Measurements from ENCODE around the gene SH3PXD2B.
A peak's percentile ranks its signal among the peaks of the same experiment; 100 is the strongest.

Gene SH3PXD2B

GRCh38 chr5:172455087-172455381 is 709 bp upstream of the SH3PXD2B start:
- Histone ChIP-seq H3K4me1 (ENCODE audit: insufficient read depth, low read length) (peaks cover 13% of the 10 kb centered on the region), H3K4me2 (ENCODE audit: insufficient read depth, low read length) (peak overlapping the region; percentile 62; the same call in 1 of the 2 replicates), H2AFZ (ENCODE audit: low read depth, low read length) (peak overlapping the region; percentile 51), H3K9me3 (ENCODE audit: insufficient read depth, low read length, severe bottlenecking) (no peaks in the 10 kb centered on the region), H4K20me1 (ENCODE audit: insufficient read depth, low read length) (peaks cover 5% of the 10 kb centered on the region; the same call in 1 of the 2 replicates), H3K27ac (ENCODE audit: low read length) (no peak overlapping the region), H3K79me2 (ENCODE audit: insufficient read depth, low read length) (no peaks in the 10 kb centered on the region), H3K36me3 (ENCODE audit: insufficient read depth, low read length) (no peaks in the 10 kb centered on the region), H3K27me3 (ENCODE audit: insufficient read depth, low read length, poor library complexity) (peaks cover 20% of the 10 kb centered on the region), H3K9ac (ENCODE audit: low read depth, low read length) (no peak overlapping the region), H3K4me3 (ENCODE audit: low read depth in 1 of 2, low read length in 2 of 2) (no peak overlapping the region)
- TF ChIP-seq CTCF (IDR thresholded peaks at IDR 0.05; ENCODE audit: borderline replicate concordance, extremely low read depth, low read length, poor library complexity, severe bottlenecking) (no peak), EZH2 (IDR thresholded peaks at IDR 0.05; ENCODE audit: borderline replicate concordance, low read depth, low read length, severe bottlenecking) (no peak)
- no peak for DNase-seq
- no peak for ATAC-seq (ENCODE audit: insufficient read depth, low read depth)

- H3K4me3 ChIP-seq (ENCODE audit: low read depth in 1 of 2, low read length in 2 of 2): peak overlapping the region; percentile 21 to 60; a peak in 3 of 4 replicates
- DNase-seq (peak; percentile 50), ATAC-seq (ENCODE audit: insufficient read depth, low read depth) (peak; percentile 69)
- H4K20me1 ChIP-seq (ENCODE audit: insufficient read depth, low read length): peaks cover 5% of the 10 kb centered on the region; the same call in 1 of the 2 replicates
- H3K79me2 ChIP-seq (ENCODE audit: insufficient read depth, low read length): no peaks in the 10 kb centered on the region
- H3K36me3 ChIP-seq (ENCODE audit: insufficient read depth, low read length): no peaks in the 10 kb centered on the region
- H3K4me1 ChIP-seq (ENCODE audit: insufficient read depth, low read length): peaks cover 13% of the 10 kb centered on the region
- peaks cover 20% of the 10 kb centered on the region for H3K27me3 ChIP-seq (ENCODE audit: insufficient read depth, low read length, poor library complexity)
- H3K9me3 ChIP-seq (ENCODE audit: insufficient read depth, low read length, severe bottlenecking): no peaks in the 10 kb centered on the region
- H3K9ac ChIP-seq (ENCODE audit: low read depth, low read length): peak overlapping the region; percentile 61
- no peak overlapping the region for H3K27ac ChIP-seq (ENCODE audit: low read length)
- TF ChIP-seq CTCF (IDR thresholded peaks at IDR 0.05; ENCODE audit: borderline replicate concordance, extremely low read depth, low read length, poor library complexity, severe bottlenecking): no peak
- no peak for TF ChIP-seq EZH2 (IDR thresholded peaks at IDR 0.05; ENCODE audit: borderline replicate concordance, low read depth, low read length, severe bottlenecking)
- peak overlapping the region; percentile 76 for H3K4me2 ChIP-seq (ENCODE audit: insufficient read depth, low read length)
- peak overlapping the region; percentile 57 for H2AFZ ChIP-seq (ENCODE audit: low read depth, low read length)
Measured at GRCh38 chr5:172453986-172454357, 353 bp downstream of the SH3PXD2B start.

DNA sequence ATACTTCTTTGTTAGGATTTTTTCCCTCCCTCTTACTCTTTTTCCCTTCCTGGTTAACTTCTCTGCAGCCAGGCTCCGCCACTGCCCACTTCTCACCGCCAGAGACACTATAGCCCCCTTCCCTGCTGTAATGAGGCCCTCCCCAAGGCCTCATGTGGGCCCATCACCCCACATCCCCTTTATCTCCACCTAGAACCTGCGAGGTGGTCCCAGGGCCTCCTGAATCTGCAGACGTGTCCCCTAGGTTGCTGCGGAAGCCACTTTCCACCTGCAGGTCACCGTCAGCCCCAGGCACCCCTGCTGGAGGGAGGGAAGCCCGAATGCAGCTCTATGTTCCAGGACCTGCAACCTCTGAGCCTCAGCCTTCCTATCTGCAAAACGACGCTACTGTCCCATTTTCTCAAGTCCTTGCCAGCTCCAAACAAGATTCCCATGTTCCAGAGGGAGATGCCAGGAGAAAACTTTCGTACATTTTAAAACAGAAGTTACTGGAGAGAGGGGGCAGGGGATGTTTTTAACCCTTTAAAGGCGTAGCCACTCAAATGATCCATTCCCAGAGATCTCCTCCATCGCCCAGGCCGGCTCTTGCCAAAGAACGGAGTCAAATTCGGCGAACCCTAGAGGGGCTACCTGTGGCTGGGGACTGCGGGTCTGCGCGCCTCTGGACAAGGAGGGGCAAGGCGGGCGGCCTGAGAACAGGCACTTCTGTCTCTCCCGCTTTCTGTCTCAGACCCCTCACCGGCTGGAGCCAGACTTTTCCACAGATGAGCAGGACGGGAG is 929 bp downstream of the SH3PXD2B start:
- no peaks in the 10 kb centered on the region for H3K79me2 ChIP-seq (ENCODE audit: insufficient read depth, low read length)

More for the DNA sequence above, 929 bp downstream of the SH3PXD2B start:
- TF ChIP-seq CTCF (IDR thresholded peaks at IDR 0.05; ENCODE audit: borderline replicate concordance, extremely low read depth, low read length, poor library complexity, severe bottlenecking) (no peak), EZH2 (IDR thresholded peaks at IDR 0.05; ENCODE audit: borderline replicate concordance, low read depth, low read length, severe bottlenecking) (no peak)
- Histone ChIP-seq H3K9me3 (ENCODE audit: insufficient read depth, low read length, severe bottlenecking) (no peaks in the 10 kb centered on the region), H3K4me1 (ENCODE audit: insufficient read depth, low read length) (peaks cover 13% of the 10 kb centered on the region), H3K4me3 (ENCODE audit: low read depth in 1 of 2, low read length in 2 of 2) (peak overlapping the region; percentile 21 to 60; a peak in 3 of 4 replicates), H2AFZ (ENCODE audit: low read depth, low read length) (peak overlapping the region; percentile 57), H3K27ac (ENCODE audit: low read length) (no peak overlapping the region), H3K36me3 (ENCODE audit: insufficient read depth, low read length) (no peaks in the 10 kb centered on the region), H3K27me3 (ENCODE audit: insufficient read depth, low read length, poor library complexity) (peaks cover 20% of the 10 kb centered on the region), H3K4me2 (ENCODE audit: insufficient read depth, low read length) (peak overlapping the region; percentile 76), H4K20me1 (ENCODE audit: insufficient read depth, low read length) (peaks cover 5% of the 10 kb centered on the region; the same call in 1 of the 2 replicates), H3K9ac (ENCODE audit: low read depth, low read length) (peak overlapping the region; percentile 61)
- no peak for DNase-seq
- ATAC-seq (ENCODE audit: insufficient read depth, low read depth): no peak

Data from DND-41 (cell line).